Natural killer cell (primary cell): ENCODE results near the gene GUCY1A2. TPM values are rescaled to one million over a fixed set of nuclear protein-coding genes. Genes with fewer than 3 reads are reported as not detected.

Source experiments
- ATAC-seq, 3 donors: fragments of 150-1000 bp in 2 of 3; fragments of 200-7000 bp in 1 of 3; cut with Tn5 transposase; 1 replicate in 1 of 3; 2 replicates in 2 of 3; pipeline ENCODE4 v1.10.0; 2021; ENCODE audit warnings: mild to moderate bottlenecking in 2 of 3, moderate library complexity in 2 of 3
- DNase-seq, 2 donors: peaks; one replicate each; pipeline versions ENCODE4 v3.0.0 to v3.0.0-alpha.2; 2013 to 2021; ENCODE audit warnings: mixed read lengths in 1 of 2
- H3K27ac ChIP-seq: one replicate; pipeline ENCODE4 v1.5.1; 2013; ENCODE audit warnings: mild to moderate bottlenecking, low read length
- H3K27me3 ChIP-seq: one replicate; pipeline ENCODE4 v1.6.1; 2013; ENCODE audit warnings: low read length; ENCODE audit not compliant: control insufficient read depth, insufficient read depth
- H3K36me3 ChIP-seq: one replicate; pipeline ENCODE4 v1.6.1; 2013; ENCODE audit warnings: low read length; ENCODE audit not compliant: control insufficient read depth, insufficient read depth
- H3K4me1 ChIP-seq: one replicate; pipeline ENCODE4 v1.6.1; 2013; ENCODE audit warnings: low read length; ENCODE audit not compliant: control insufficient read depth, insufficient read depth
- H3K4me3 ChIP-seq: one replicate; pipeline ENCODE4 v1.5.1; 2013; ENCODE audit warnings: low read length
- H3K9me3 ChIP-seq: one replicate; pipeline ENCODE4 v1.6.1; 2013; ENCODE audit warnings: low read length; ENCODE audit not compliant: control insufficient read depth, insufficient read depth
- H3K27ac Mint-ChIP-seq, 2 donors: one replicate each; pipeline ENCODE4 v1.8.0; 2022; ENCODE audit warnings: mild to moderate bottlenecking in 2 of 2, mixed read lengths in 2 of 2, moderate library complexity in 1 of 2
- H3K27me3 Mint-ChIP-seq, 2 donors: one replicate each; pipeline ENCODE4 v1.8.0; 2022; ENCODE audit warnings: low read depth in 2 of 2, mixed read lengths in 2 of 2
- H3K36me3 Mint-ChIP-seq: one replicate; pipeline ENCODE4 v1.8.0; 2022; ENCODE audit warnings: mixed read lengths
- H3K4me1 Mint-ChIP-seq, 2 donors: one replicate each; pipeline ENCODE4 v1.8.0; 2022; ENCODE audit warnings: mixed read lengths in 2 of 2
- H3K4me3 Mint-ChIP-seq: one replicate; pipeline ENCODE4 v1.8.0; 2022; ENCODE audit warnings: mild to moderate bottlenecking, moderate library complexity, mixed read lengths
- H3K9me3 Mint-ChIP-seq, 2 donors: one replicate each; pipeline ENCODE4 v1.8.0; 2022; ENCODE audit warnings: mixed read lengths in 2 of 2
- CTCF ChIP-seq: fragments of 200-600 bp; IDR thresholded peaks from one replicate; pipeline ENCODE4 v1.8.0; 2022; ENCODE audit warnings: antibody characterized with exemption
- WGBS: methylation state at CpG from one replicate; pipeline ENCODE4 v1.1.7; 2013; ENCODE audit warnings: missing lambda C conversion rate; ENCODE audit not compliant: insufficient coverage; 5-methylcytosine and 5-hydroxymethylcytosine counted together
- intact Hi-C: fragments of 100-400 bp; cut with micrococcal nuclease; formaldehyde crosslinking; loops from one replicate; pipeline ENCODE4 v1.14.2; 2022
- total RNA-seq, 4 donors: library from RNA; stranded (reverse); fragments of 120-200 nt in 1 of 4; gene quantifications; one replicate each; pipeline versions ENCODE4 v1.2.3 to v1.2.4, GENCODE V29; 2013 to 2022

GUCY1A2 gene
- total RNA-seq, 3 donors from 2014 or later (not counting 1 experiment from before 2014, with no cell fraction given), result 0.15 TPM; not detected in 2

GRCh38 chr11:106745941-106746340, 272.3 kb downstream of the GUCY1A2 start:
- no peaks in the 10 kb centered on the region for H3K36me3 Mint-ChIP-seq
- no peak overlapping the region for H3K27ac ChIP-seq
- H3K4me3 Mint-ChIP-seq, result no peak overlapping the region
- no peak overlapping the region for H3K27ac Mint-ChIP-seq
- no peak for DNase-seq
- H3K4me3 ChIP-seq, result no peak overlapping the region
- H3K4me1 ChIP-seq, result no peaks in the 10 kb centered on the region
- H3K27me3 Mint-ChIP-seq, result no peaks in the 10 kb centered on the region
- H3K9me3 Mint-ChIP-seq, result peaks cover 10 to 24% of the 10 kb centered on the region in 2 donors
- H3K36me3 ChIP-seq, result no peaks in the 10 kb centered on the region
- H3K9me3 ChIP-seq, result peaks cover 4% of the 10 kb centered on the region
- intact Hi-C loops, result no loop called here
- 70% methylated on average over 1 of the region's 1 CpG for WGBS
- no peaks in the 10 kb centered on the region for H3K27me3 ChIP-seq
- H3K4me1 Mint-ChIP-seq, result no peaks in the 10 kb centered on the region
- no peak for TF ChIP-seq CTCF
- no peak for ATAC-seq

GRCh38 chr11:106733635-106734034, 284.6 kb downstream of the GUCY1A2 start:
- intact Hi-C loops, result no loop called here
- no peak overlapping the region for H3K27ac ChIP-seq

DNA sequence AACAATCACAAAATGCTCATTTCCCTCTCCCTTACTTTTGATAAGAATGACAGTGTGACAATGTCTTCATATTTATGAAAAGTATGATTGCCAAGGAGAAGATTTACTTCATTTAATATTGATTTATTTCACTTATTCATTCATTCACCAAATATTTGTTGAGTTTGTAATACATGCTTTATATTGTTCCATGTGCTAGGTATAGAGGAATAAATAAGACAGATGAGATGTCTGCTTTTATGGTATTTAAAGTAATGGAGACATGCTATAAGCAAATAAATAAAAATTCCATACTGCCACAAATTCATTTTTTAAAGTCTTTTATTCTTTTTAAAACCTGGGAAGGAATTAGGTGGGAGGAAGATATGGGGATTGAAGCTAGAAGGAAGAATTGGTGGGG, 289.4 kb downstream of the GUCY1A2 start:
- no peak overlapping the region for H3K27ac Mint-ChIP-seq
- no peak overlapping the region for H3K4me3 Mint-ChIP-seq
- no peaks in the 10 kb centered on the region for H3K27me3 Mint-ChIP-seq
- peaks cover 6 to 9% of the 10 kb centered on the region in 2 donors for H3K9me3 Mint-ChIP-seq
- ATAC-seq (no peak), DNase-seq (no peak)
- H3K36me3 Mint-ChIP-seq, result no peaks in the 10 kb centered on the region
- Histone ChIP-seq H3K27me3 (no peaks in the 10 kb centered on the region), H3K27ac (no peak overlapping the region), H3K4me3 (no peak overlapping the region), H3K9me3 (peaks cover 5% of the 10 kb centered on the region), H3K4me1 (no peaks in the 10 kb centered on the region), H3K36me3 (no peaks in the 10 kb centered on the region)
- TF ChIP-seq CTCF, result no peak
- intact Hi-C loops, result no loop called here
- no peaks in the 10 kb centered on the region for H3K4me1 Mint-ChIP-seq

More at GRCh38 chr11:106733635-106734034, 284.6 kb downstream of the GUCY1A2 start:
- ATAC-seq, result no peak
- no peaks in the 10 kb centered on the region for H3K27me3 ChIP-seq
- no peaks in the 10 kb centered on the region for H3K27me3 Mint-ChIP-seq
- H3K27ac Mint-ChIP-seq, result no peak overlapping the region
- WGBS, result 90% methylated on average over 3 of the region's 4 CpGs
- H3K4me1 ChIP-seq, result no peaks in the 10 kb centered on the region
- no peak for DNase-seq
- no peak for TF ChIP-seq CTCF
- H3K36me3 ChIP-seq, result no peaks in the 10 kb centered on the region
- no peak overlapping the region for H3K4me3 ChIP-seq
- H3K4me3 Mint-ChIP-seq, result no peak overlapping the region
- no peaks in the 10 kb centered on the region for H3K4me1 Mint-ChIP-seq
- peaks cover 3% of the 10 kb centered on the region for H3K9me3 ChIP-seq
- H3K9me3 Mint-ChIP-seq, result peaks cover 15 to 18% of the 10 kb centered on the region in 2 donors
- H3K36me3 Mint-ChIP-seq, result no peaks in the 10 kb centered on the region

DNA sequence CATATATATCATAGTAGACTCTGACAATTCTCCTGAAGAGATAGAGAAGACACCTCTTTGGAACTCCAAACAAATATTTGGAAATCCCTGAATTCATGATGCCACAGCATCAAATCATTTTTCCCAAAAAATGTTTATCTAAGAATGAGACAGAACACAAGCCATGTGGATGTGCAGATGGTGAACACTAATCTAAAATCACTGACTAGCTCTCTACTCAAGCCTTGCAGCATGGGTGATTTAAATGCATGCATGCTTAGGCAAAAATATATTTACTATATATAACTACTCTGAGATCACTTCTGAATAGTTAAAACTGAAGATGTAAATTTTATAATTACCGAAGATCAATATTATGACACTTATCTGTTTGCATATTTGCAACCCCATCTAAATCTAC, 289.9 kb downstream of the GUCY1A2 start:
- no peaks in the 10 kb centered on the region for H3K4me1 Mint-ChIP-seq
- no peaks in the 10 kb centered on the region for H3K36me3 Mint-ChIP-seq
- H3K9me3 Mint-ChIP-seq, result peaks cover 6 to 7% of the 10 kb centered on the region in 2 donors
- H3K27me3 Mint-ChIP-seq, result no peaks in the 10 kb centered on the region
- Histone ChIP-seq H3K27me3 (no peaks in the 10 kb centered on the region), H3K36me3 (no peaks in the 10 kb centered on the region), H3K27ac (no peak overlapping the region), H3K4me3 (no peak overlapping the region), H3K4me1 (no peaks in the 10 kb centered on the region), H3K9me3 (peaks cover 5% of the 10 kb centered on the region)
- intact Hi-C loops, result no loop called here
- no peak for TF ChIP-seq CTCF
- no peak overlapping the region for H3K27ac Mint-ChIP-seq
- WGBS, result no CpG with 5 or more reads among the region's 1 CpG
- ATAC-seq (no peak), DNase-seq (no peak)
- no peak overlapping the region for H3K4me3 Mint-ChIP-seq
